GM18909 (cell line): ENCODE results near the gene RUVBL1.

Experiments
- ATAC-seq: cut with Tn5 transposase; IDR thresholded peaks from one replicate; pipeline ENCODE4 v1.9.1; 2021; ENCODE audit warnings: mild to moderate bottlenecking; ENCODE audit not compliant: unreplicated experiment, poor library complexity

The RUVBL1 gene

DNA sequence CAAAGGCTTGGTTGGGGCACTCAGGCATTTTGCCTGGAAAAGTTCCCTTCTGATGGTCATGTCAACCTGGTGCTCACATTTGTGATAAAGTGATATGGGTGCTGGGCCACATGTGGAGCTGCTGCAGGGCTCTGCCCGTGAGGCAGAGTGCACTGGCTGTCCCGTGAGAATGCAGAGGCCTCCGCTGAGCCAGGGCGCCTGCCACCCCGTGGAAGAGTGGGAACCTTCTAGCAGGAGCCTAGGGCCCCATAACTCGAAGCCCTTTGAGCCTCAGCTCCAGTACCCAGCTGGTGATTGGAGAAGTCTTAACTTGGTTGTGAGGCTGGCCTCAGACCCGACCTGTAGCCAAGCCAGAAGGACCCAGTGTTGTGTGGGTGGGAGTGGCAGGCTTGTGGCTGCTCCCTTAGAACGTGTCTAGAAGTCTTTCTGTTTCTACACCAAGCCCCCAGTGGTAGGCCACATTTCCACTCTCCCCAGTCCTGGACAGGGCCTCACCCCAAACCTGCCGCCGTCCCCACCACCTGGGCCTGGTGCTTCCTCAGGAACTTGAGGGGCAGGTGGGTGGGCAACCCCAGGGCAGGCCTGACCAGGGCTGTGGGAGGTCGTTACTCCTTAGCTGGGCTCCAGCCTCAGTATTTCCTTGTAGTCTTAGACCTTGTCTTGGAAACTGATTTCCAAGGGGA lies 51.7 kb downstream of the RUVBL1 start:
- ATAC-seq: no peak

GRCh38 chr3:128070898-128071591 lies 52.6 kb downstream of the RUVBL1 start:
- ATAC-seq: no peak

DNA sequence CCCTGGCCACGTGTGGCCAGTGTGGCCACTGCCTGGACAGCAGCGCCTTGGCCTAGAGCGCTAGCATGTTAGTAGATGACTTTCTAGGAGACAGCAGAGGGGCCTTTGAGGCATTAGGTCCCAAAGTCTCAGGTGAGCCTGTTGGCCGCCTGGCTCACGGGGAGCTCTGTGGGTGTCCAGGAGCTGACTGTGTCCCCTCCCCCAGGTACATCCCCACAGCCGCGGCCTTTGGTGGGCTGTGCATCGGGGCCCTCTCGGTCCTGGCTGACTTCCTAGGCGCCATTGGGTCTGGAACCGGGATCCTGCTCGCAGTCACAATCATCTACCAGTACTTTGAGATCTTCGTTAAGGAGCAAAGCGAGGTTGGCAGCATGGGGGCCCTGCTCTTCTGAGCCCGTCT lies 54.3 kb downstream of the RUVBL1 start:
- ATAC-seq: no peak

- ATAC-seq: no peak
Measured at GRCh38 chr3:128068156-128068620, 55.4 kb downstream of the RUVBL1 start.

DNA sequence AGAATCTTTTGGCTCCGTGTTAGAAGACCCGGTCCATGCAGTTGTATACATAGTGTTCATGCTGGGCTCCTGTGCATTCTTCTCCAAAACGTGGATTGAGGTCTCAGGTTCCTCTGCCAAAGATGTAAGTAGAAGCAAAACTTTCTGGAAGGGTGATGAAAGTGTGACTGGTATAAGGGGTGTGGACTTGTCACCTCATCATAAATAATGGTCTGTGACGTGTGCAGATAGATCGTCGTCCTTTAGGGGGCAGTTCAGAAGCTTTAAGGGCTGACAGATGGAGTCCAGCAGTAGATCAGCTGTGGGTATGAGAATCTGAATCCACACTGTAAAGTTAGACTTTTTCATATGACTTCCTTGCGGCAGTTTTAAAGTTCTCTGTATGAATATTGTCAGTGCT lies 56.1 kb downstream of the RUVBL1 start:
- no peak for ATAC-seq

GRCh38 chr3:128066676-128067075 lies 56.9 kb downstream of the RUVBL1 start:
- ATAC-seq: no peak

DNA sequence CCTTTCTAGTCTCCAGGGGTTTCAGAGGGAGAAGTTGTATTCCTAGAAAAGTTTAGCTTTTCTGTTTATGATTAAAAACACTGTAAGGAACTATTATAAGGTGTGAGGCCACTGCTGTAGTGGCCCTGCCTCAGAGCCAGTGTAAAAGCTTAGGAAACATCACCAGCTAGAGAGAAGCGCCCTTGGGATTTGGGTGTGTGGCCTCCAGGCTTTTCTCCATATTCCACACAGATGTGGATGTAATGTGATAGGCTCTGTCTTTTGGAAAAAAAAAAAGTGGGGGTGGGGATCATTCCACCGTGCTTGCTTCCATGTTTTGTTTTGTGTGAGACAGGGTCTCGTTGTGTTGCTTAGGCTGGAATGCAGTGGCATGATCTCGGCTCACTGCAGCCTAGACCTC lies 57.5 kb downstream of the RUVBL1 start:
- ATAC-seq: no peak

DNA sequence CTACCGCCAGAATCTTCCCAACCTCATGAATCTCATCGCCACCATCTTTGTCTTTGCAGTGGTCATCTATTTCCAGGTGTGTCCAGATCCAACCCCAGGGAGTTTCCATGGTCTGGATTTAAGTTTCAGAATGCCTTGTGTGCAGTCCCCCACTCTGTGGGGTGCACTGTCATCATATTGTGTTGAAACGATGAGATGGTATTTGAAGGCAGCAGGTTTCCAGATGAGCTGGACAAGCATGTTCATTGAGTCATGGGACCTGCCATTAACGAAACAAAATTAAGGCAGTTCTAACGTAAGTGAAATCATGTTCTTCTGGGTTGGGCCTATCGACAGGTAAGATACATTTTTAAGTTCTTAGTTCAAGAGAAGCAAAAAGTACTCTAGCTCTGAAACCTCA lies 58.6 kb downstream of the RUVBL1 start:
- no peak for ATAC-seq

GRCh38 chr3:128063865-128064264 lies 59.7 kb downstream of the RUVBL1 start:
- no peak for ATAC-seq

- ATAC-seq: no peak
Measured at GRCh38 chr3:128062033-128062745, 61.4 kb downstream of the RUVBL1 start.

DNA sequence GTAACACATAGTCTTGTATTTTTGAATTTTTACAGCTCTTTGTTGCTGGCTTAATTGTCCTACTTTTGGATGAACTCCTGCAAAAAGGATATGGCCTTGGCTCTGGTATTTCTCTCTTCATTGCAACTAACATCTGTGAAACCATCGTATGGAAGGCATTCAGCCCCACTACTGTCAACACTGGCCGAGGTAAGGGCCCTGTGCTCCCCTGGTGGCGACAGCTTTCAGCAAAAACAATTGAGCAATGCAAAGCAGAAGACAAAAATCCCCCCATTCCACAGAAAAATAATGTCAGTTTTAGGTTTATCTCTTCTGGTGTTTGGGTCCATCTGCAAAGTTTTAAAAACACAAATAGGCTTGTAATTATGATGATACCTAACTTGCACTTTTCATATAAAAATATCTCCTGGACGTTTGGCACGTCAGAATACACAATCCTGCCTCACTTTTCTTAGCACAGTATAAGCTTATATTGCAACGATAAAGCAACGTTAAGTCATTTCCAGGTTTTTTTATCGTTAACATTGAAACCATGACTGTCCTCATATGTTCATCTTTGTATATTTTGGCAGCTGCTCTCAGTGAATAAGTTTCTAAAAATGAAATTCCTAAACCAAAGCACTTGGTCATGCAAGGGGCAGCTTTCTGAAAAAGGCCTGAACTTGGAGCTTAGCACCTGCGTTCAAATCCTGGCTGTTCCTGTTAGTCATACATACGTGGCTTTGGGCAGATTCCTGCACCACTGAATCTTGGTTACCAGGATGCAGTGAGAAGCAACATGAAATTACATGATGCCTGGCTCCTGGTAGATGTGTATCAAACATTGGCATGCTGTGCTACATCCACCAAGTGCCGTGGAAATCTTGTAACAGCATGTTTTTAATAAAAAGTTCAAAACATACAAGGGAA lies 62.9 kb downstream of the RUVBL1 start:
- no peak for ATAC-seq

DNA sequence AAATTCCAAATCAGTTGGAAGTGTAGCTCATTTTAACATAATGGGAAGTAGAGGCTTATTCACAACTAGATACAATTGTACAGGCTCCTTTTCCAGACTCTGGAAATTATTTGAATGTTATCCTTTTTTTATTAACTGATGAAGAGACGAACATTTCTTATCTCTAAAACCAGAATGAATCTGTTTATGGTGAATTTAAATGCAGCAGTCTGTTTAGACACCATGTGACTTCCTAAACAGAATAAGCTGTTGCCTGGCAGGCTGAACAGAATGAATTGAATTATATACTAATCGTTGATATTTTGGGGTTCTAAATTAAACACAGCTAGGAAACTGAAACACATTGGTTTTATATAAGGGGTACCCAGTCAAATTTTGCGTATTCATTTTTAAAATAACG lies 67.4 kb downstream of the RUVBL1 start:
- ATAC-seq: no peak

GRCh38 chr3:128054367-128054766 lies 69.2 kb downstream of the RUVBL1 start:
- no peak for ATAC-seq

GRCh38 chr3:128053614-128054013 lies 70.0 kb downstream of the RUVBL1 start:
- no peak for ATAC-seq

- no peak for ATAC-seq
Measured at GRCh38 chr3:128052595-128053351, 70.8 kb downstream of the RUVBL1 start.

- peak; percentile 93 for ATAC-seq
Measured at GRCh38 chr3:128051837-128052594, 71.6 kb downstream of the RUVBL1 start, which contains the start of gene SEC61A1. Gene SEC61A1 (plus strand): TSS chr3:128052437. CDS start chr3:128052553, 116 bp downstream.

DNA sequence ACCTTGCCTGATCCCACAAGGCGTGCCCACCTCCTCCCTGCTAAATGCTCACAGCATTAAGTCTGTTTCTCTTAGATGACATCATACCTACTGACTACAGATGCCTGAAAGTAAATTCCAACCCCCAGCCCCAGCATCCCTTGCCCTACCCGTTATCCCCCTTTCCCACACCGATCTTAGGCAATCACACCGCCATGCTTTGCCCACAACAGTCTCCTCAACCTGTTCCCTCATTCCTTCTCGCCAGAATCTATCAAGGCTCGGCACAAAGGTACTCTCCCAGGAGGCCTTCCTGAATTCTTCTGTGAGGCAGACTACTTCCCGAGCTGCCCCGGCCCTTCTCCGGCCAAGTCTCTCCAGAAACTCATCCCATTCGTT lies 72.2 kb downstream of the RUVBL1 start:
- no peak for ATAC-seq

- no peak for ATAC-seq
Measured at GRCh38 chr3:128050597-128050996, 73.0 kb downstream of the RUVBL1 start.

DNA sequence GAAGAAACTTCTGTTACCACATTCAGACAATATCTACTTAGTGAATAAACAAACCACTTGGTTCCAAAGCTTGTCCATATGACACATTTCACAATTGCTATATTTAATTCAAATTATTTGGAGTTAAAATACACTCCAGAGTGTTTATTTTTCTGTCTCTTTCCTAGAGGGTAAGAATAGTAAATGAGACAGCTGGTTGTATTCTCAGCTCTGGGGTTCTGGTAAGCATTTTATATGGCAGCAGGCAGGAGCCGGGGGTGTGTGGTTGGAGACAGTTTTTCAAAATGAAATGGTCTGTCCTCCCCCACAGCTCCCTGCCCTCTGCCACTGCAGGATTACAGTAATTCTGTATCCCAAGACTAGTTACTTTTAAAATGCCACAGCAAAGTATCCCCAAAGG lies 82.3 kb downstream of the RUVBL1 start:
- no peak for ATAC-seq
